HCT116 (cell line): ENCODE measurements around the gene EDN1. TPM values are rescaled to one million over a fixed set of nuclear protein-coding genes. Genes with fewer than 3 reads are reported as not detected.

Experiments
- ATAC-seq: fragments of 200-7000 bp; cut with Tn5 transposase; 2 replicates; pipeline ENCODE4 v1.9.1; 2020; ENCODE audit warnings: mild to moderate bottlenecking, moderate library complexity
- BruUV-seq: library from RNA; stranded (reverse); fragments of 400-500 nt; replicated peaks from 2 replicates; lab custom pipeline; 2021; lab: Mats Ljungman, UMichigan
- CTCF ChIA-PET: fragments of 300-600 bp; sonication (Branson Sonifier 250); formaldehyde crosslinking; loops from one replicate; lab custom pipeline; 2021; ENCODE audit warnings: antibody characterized with exemption; lab: Charles Lee
- POLR2A ChIA-PET: fragments of 300-600, 350-600 bp; sonication (Branson Sonifier 250); formaldehyde crosslinking; loops from one replicate; lab custom pipeline; 2021; ENCODE audit warnings: antibody characterized with exemption; lab: Charles Lee
- RAD21 ChIA-PET, 2 experiments: fragments of 300-600 bp; sonication (Branson Sonifier 250); formaldehyde crosslinking; loops; one replicate each; lab custom pipeline; 2023; ENCODE audit warnings: low total read pairs in 2 of 2; ENCODE audit not compliant: uncharacterized antibody in 2 of 2, unreplicated experiment in 2 of 2, low non-redundant PET in 1 of 2; lab: Charles Lee
- DNase-seq: peaks from one replicate; pipeline ENCODE4 v3.0.0-alpha.2; 2010; ENCODE audit warnings: low read depth, low spot score
- H2AFZ ChIP-seq: fragments of 200-600 bp; shearing (Covaris generic), sonication (generic); 2 replicates; pipeline ENCODE4 v1.6.1; 2017; ENCODE audit warnings: low read depth, mixed run types, mixed read lengths, antibody characterized with exemption, low read length; ENCODE audit not compliant: poor library complexity, severe bottlenecking
- H3K27ac ChIP-seq: 2 replicates; pipeline ENCODE4 v1.5.1; 2012; ENCODE audit warnings: low read depth, low read length
- H3K27me3 ChIP-seq: fragments of 200-600 bp; sonication (generic); 2 replicates; pipeline ENCODE4 v1.6.1; 2016; ENCODE audit warnings: mixed run types, low read length, mixed read lengths; ENCODE audit not compliant: insufficient read depth
- H3K36me3 ChIP-seq, 2 experiments: fragments of 200-500 bp in 1 of 2; fragments of 200-600 bp in 1 of 2; sonication (Bioruptor generic) in 1 of 2; sonication (generic) in 1 of 2; 2 replicates each; pipeline versions ENCODE4 v1.5.1 to v1.6.1; 2014 to 2016; ENCODE audit warnings: low read length in 2 of 2, inconsistent platforms in 1 of 2, mixed read lengths in 1 of 2, mixed run types in 1 of 2; ENCODE audit not compliant: insufficient read depth in 2 of 2, control insufficient read depth in 1 of 2
- H3K4me1 ChIP-seq, 2 experiments: fragments of 200-600 bp in 1 of 2; sonication (generic) in 1 of 2; 2 replicates each; pipeline versions ENCODE4 v1.5.1 to v1.6.1; 2012 to 2017; ENCODE audit warnings: low read length in 2 of 2, inconsistent platforms in 1 of 2, mild to moderate bottlenecking in 1 of 2, mixed read lengths in 1 of 2, mixed run types in 1 of 2, moderate library complexity in 1 of 2; ENCODE audit not compliant: insufficient read depth in 2 of 2, control insufficient read depth in 1 of 2
- H3K4me2 ChIP-seq: fragments of 200-600 bp; sonication (generic); 2 replicates; pipeline ENCODE4 v1.6.1; 2017; ENCODE audit warnings: mixed run types, low read length, mixed read lengths
- H3K4me3 ChIP-seq, 2 experiments: fragments of 200-600 bp in 1 of 2; sonication (generic) in 1 of 2; replicated peaks in 1 of 2; 2 replicates each; pipeline ENCODE4 v1.5.1; 2011 to 2016; ENCODE audit warnings: low read length in 2 of 2, control low read depth in 1 of 2, low read depth in 1 of 2, mild to moderate bottlenecking in 1 of 2, mixed read lengths in 1 of 2, mixed run types in 1 of 2
- H3K79me2 ChIP-seq: fragments of 200-600 bp; sonication (generic); 2 replicates; pipeline ENCODE4 v1.6.1; 2017; ENCODE audit warnings: mild to moderate bottlenecking, mixed run types, low read length, moderate library complexity, mixed read lengths; ENCODE audit not compliant: insufficient read depth
- H3K9ac ChIP-seq: fragments of 200-600 bp; sonication (generic); 2 replicates; pipeline ENCODE4 v1.6.1; 2016; ENCODE audit warnings: low read length, mixed read lengths
- H3K9me2 ChIP-seq: fragments of 200-600 bp; sonication (generic), shearing (Covaris generic); 2 replicates; pipeline ENCODE4 v1.6.1; 2017; ENCODE audit warnings: mixed run types, mild to moderate bottlenecking, moderate library complexity; ENCODE audit not compliant: insufficient read depth
- H3K9me3 ChIP-seq, 2 experiments: fragments of 200-500 bp in 1 of 2; fragments of 200-600 bp in 1 of 2; sonication (Bioruptor generic) in 1 of 2; sonication (generic) in 1 of 2; 2 replicates each; pipeline ENCODE4 v1.6.1; 2014 to 2017; ENCODE audit warnings: low read length in 2 of 2, mixed read lengths in 2 of 2, inconsistent platforms in 1 of 2, low read depth in 1 of 2, mild to moderate bottlenecking in 1 of 2, mixed run types in 1 of 2, moderate library complexity in 1 of 2; ENCODE audit not compliant: control insufficient read depth in 1 of 2, insufficient read depth in 1 of 2
- H4K20me1 ChIP-seq: fragments of 200-600 bp; sonication (generic), shearing (Covaris generic); 2 replicates; pipeline ENCODE4 v1.6.1; 2017; ENCODE audit warnings: mixed run types, mild to moderate bottlenecking, moderate library complexity; ENCODE audit not compliant: insufficient read depth
- CBX3 ChIP-seq: IDR thresholded peaks from 2 replicates; pipeline ENCODE4 v1.6.1; 2012; ENCODE audit warnings: low read depth
- CEBPB ChIP-seq: IDR thresholded peaks from 2 replicates; pipeline ENCODE4 v1.6.1; 2012; ENCODE audit warnings: low read depth
- EZH2phosphoT487 ChIP-seq: fragments of 200-600 bp; IDR thresholded peaks from 2 replicates; pipeline ENCODE4 v1.6.1; 2018; ENCODE audit warnings: antibody characterized with exemption, borderline replicate concordance
- POLR2A ChIP-seq: IDR thresholded peaks from 2 replicates; pipeline ENCODE4 v1.7.0; 2011; ENCODE audit warnings: borderline replicate concordance; ENCODE audit not compliant: insufficient read depth, insufficient read length; ENCODE audit errors: extremely low read depth
- POLR2AphosphoS5 ChIP-seq: IDR thresholded peaks from 2 replicates; pipeline ENCODE4 v1.6.1; 2011; ENCODE audit warnings: mild to moderate bottlenecking, low read depth, low read length, moderate library complexity
- RAD21 ChIP-seq: IDR thresholded peaks from 2 replicates; pipeline ENCODE4 v1.6.1; 2012; ENCODE audit warnings: low read depth, mild to moderate bottlenecking
- TCF7L2 ChIP-seq: IDR thresholded peaks from 2 replicates; pipeline ENCODE4 v1.7.0; 2011; ENCODE audit warnings: borderline replicate concordance, inconsistent platforms; ENCODE audit not compliant: insufficient read depth, insufficient read length; ENCODE audit errors: extremely low read depth
- ZFX ChIP-seq: fragments of 450-650 bp; IDR thresholded peaks from 2 replicates; pipeline ENCODE4 v1.6.1; 2017
- intact Hi-C: fragments of 100-400 bp; cut with micrococcal nuclease; formaldehyde crosslinking; loops from 2 replicates; pipeline ENCODE4 v1.10.0; 2022
- total RNA-seq: library from RNA; stranded (reverse); gene quantifications from one replicate; pipeline ENCODE4 v1.2.1, GENCODE V29; 2021; ENCODE audit not compliant: unreplicated experiment
- TF ChIP-seq, protein P1 (sequence below): IDR thresholded peaks from 2 replicates; pipeline ENCODE4 v1.6.1; 2012
- TF ChIP-seq, protein P2 (sequence below): IDR thresholded peaks from 2 replicates; pipeline ENCODE4 v1.6.1; 2011; ENCODE audit warnings: mild to moderate bottlenecking, low read length, moderate library complexity; ENCODE audit not compliant: insufficient replicate concordance; ENCODE audit errors: extremely low read depth
- TF ChIP-seq, protein P3 (sequence below): IDR thresholded peaks from 2 replicates; pipeline ENCODE4 v1.6.1; 2012; ENCODE audit warnings: low read depth
- TF ChIP-seq, protein P4 (sequence below), 3 experiments: fragments of 200-600 bp in 1 of 3; sonication (generic) in 1 of 3; IDR thresholded peaks in 2 of 3; conservative IDR thresholded peaks in 1 of 3; 2 replicates each; pipeline ENCODE4 v1.5.1; 2012 to 2017; ENCODE audit warnings: low read depth in 2 of 3, low read length in 2 of 3, antibody characterized with exemption in 1 of 3, borderline replicate concordance in 1 of 3, control low read depth in 1 of 3, mild to moderate bottlenecking in 1 of 3, mixed read lengths in 1 of 3, mixed run types in 1 of 3, moderate library complexity in 1 of 3; ENCODE audit not compliant: insufficient read depth in 1 of 3

EDN1 gene
- total RNA-seq, 1 experiment from 2014 or later, result 0.22 TPM

DNA sequence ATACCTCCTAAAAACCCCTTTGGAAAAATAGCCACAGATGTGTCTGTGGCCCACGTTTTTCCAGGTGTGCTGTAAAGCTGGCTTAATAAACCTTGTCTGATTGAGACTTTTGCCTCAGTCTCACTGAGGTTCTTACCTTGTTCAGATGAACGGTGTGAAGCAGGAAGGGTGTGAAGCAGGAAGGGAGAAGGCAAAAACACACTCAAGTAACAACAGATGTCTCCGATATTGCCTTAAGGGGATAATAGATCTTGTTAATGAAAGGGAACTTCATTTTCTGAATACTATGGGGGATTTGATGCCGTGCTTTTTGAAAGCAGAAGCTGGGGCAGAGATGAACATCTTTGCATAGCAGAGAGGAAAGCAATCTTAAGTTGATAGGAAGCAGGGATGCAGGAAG is 37.8 kb downstream of the EDN1 start:
- ChIA-PET POLR2A (no interaction called here), RAD21 (no interaction called here), CTCF (no interaction called here)
- Histone ChIP-seq H3K4me2 (no peak overlapping the region), H3K9me2 (no peaks in the 10 kb centered on the region), H3K4me1 (peaks cover 12 to 52% of the 10 kb centered on the region in 2 experiments), H2AFZ (peak overlapping the region; percentile 4), H3K27me3 (no peaks in the 10 kb centered on the region), H3K36me3 (no peaks in the 10 kb centered on the region), H3K9ac (no peak overlapping the region), H3K9me3 (no peaks in the 10 kb centered on the region), H4K20me1 (no peaks in the 10 kb centered on the region), H3K4me3 (no peak overlapping the region), H3K79me2 (no peaks in the 10 kb centered on the region), H3K27ac (no peak overlapping the region)
- no peak for ATAC-seq
- no peak for DNase-seq
- intact Hi-C loops, result no loop called here
- TF ChIP-seq TCF7L2 (no peak), ZFX (no peak), EZH2phosphoT487 (no peak), CBX3 (no peak)
- TF ChIP-seq, protein P1, sequence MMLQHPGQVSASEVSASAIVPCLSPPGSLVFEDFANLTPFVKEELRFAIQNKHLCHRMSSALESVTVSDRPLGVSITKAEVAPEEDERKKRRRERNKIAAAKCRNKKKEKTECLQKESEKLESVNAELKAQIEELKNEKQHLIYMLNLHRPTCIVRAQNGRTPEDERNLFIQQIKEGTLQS, result no peak
- TF ChIP-seq, protein P2, sequence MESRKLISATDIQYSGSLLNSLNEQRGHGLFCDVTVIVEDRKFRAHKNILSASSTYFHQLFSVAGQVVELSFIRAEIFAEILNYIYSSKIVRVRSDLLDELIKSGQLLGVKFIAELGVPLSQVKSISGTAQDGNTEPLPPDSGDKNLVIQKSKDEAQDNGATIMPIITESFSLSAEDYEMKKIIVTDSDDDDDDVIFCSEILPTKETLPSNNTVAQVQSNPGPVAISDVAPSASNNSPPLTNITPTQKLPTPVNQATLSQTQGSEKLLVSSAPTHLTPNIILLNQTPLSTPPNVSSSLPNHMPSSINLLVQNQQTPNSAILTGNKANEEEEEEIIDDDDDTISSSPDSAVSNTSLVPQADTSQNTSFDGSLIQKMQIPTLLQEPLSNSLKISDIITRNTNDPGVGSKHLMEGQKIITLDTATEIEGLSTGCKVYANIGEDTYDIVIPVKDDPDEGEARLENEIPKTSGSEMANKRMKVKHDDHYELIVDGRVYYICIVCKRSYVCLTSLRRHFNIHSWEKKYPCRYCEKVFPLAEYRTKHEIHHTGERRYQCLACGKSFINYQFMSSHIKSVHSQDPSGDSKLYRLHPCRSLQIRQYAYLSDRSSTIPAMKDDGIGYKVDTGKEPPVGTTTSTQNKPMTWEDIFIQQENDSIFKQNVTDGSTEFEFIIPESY, result no peak
- BruUV-seq, result no TSS peak

DNA sequence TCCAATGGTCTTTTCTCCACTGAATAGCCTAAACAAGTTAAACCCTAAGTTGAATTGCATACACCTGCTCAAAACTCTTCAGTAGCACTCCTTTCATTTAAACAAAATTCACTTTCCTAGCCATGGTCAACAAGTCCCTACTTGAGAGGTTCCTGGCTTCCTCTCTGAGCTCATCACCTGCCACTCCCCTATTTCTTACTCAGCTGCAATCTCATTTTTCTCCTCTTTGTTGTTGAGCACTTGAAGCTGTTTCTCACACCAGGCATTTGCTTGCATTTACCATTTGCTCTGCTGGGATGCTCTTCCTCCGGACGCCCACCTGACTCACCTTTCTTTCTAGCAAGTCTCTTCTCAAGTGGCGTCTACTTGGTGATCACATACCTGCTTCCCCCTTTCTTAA is 38.5 kb downstream of the EDN1 start:
- no peaks in the 10 kb centered on the region for H3K79me2 ChIP-seq
- ChIA-PET CTCF (no interaction called here), RAD21 (no interaction called here), POLR2A (no interaction called here)
- H3K36me3 ChIP-seq, result no peaks in the 10 kb centered on the region
- H3K4me3 ChIP-seq, result no peak overlapping the region
- no peaks in the 10 kb centered on the region for H4K20me1 ChIP-seq
- no peak overlapping the region for H2AFZ ChIP-seq
- H3K4me1 ChIP-seq, result peaks cover 6 to 45% of the 10 kb centered on the region in 2 experiments
- BruUV-seq, result no TSS peak
- ATAC-seq (no peak), DNase-seq (no peak)
- intact Hi-C loops, result no loop called here
- H3K9me2 ChIP-seq, result no peaks in the 10 kb centered on the region
- H3K9ac ChIP-seq, result no peak overlapping the region
- H3K27ac ChIP-seq, result no peak overlapping the region
- no peaks in the 10 kb centered on the region for H3K27me3 ChIP-seq
- H3K4me2 ChIP-seq, result no peak overlapping the region
- H3K9me3 ChIP-seq, result no peaks in the 10 kb centered on the region
- TF ChIP-seq EZH2phosphoT487, result no peak
- no peak for TF ChIP-seq POLR2AphosphoS5
- TF ChIP-seq POLR2A, result no peak
- no peak for TF ChIP-seq CEBPB
- TF ChIP-seq, protein P1, result no peak
- TF ChIP-seq, protein P3, sequence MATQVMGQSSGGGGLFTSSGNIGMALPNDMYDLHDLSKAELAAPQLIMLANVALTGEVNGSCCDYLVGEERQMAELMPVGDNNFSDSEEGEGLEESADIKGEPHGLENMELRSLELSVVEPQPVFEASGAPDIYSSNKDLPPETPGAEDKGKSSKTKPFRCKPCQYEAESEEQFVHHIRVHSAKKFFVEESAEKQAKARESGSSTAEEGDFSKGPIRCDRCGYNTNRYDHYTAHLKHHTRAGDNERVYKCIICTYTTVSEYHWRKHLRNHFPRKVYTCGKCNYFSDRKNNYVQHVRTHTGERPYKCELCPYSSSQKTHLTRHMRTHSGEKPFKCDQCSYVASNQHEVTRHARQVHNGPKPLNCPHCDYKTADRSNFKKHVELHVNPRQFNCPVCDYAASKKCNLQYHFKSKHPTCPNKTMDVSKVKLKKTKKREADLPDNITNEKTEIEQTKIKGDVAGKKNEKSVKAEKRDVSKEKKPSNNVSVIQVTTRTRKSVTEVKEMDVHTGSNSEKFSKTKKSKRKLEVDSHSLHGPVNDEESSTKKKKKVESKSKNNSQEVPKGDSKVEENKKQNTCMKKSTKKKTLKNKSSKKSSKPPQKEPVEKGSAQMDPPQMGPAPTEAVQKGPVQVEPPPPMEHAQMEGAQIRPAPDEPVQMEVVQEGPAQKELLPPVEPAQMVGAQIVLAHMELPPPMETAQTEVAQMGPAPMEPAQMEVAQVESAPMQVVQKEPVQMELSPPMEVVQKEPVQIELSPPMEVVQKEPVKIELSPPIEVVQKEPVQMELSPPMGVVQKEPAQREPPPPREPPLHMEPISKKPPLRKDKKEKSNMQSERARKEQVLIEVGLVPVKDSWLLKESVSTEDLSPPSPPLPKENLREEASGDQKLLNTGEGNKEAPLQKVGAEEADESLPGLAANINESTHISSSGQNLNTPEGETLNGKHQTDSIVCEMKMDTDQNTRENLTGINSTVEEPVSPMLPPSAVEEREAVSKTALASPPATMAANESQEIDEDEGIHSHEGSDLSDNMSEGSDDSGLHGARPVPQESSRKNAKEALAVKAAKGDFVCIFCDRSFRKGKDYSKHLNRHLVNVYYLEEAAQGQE, result no peak
- TF ChIP-seq, protein P4, sequence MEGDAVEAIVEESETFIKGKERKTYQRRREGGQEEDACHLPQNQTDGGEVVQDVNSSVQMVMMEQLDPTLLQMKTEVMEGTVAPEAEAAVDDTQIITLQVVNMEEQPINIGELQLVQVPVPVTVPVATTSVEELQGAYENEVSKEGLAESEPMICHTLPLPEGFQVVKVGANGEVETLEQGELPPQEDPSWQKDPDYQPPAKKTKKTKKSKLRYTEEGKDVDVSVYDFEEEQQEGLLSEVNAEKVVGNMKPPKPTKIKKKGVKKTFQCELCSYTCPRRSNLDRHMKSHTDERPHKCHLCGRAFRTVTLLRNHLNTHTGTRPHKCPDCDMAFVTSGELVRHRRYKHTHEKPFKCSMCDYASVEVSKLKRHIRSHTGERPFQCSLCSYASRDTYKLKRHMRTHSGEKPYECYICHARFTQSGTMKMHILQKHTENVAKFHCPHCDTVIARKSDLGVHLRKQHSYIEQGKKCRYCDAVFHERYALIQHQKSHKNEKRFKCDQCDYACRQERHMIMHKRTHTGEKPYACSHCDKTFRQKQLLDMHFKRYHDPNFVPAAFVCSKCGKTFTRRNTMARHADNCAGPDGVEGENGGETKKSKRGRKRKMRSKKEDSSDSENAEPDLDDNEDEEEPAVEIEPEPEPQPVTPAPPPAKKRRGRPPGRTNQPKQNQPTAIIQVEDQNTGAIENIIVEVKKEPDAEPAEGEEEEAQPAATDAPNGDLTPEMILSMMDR (IDR thresholded peaks at IDR 0.05 in 2 of 3, conservative IDR thresholded peaks at IDR 0.05 in 1 of 3; ENCODE audit: borderline replicate concordance in 1 of 3, insufficient read depth in 1 of 3, low read depth in 2 of 3, low read length in 2 of 3), result no peak
- TF ChIP-seq RAD21, result no peak
- TF ChIP-seq ZFX, result no peak
